ENCODE data around the gene DNAH8. TPM values are rescaled to one million over a fixed set of nuclear protein-coding genes. Genes with fewer than 3 reads are reported as not detected.

The DNAH8 gene
- polyA plus RNA-seq, 1 of the 3 experiments (the other 2 are of a cell fraction): not detected

GRCh38 chr6:39072830-39073229, 357.7 kb downstream of the DNAH8 start:
- no peak overlapping the region for H3K4me2 ChIP-seq
- ChIA-PET CTCF (interaction anchor here (1.0 kb wide), 1 partner anchor 9 kb away, joined by 4 read pairs; no protein-coding TSS in a partner anchor), POLR2A (no interaction called here)
- H3F3A ChIP-seq (replicated peaks; ENCODE audit: insufficient read depth): no peaks in the 10 kb centered on the region
- H3K9ac ChIP-seq: no peak overlapping the region
- no peak overlapping the region for H2AFZ ChIP-seq (ENCODE audit: low read depth)
- H4K20me1 ChIP-seq (ENCODE audit: insufficient read depth): no peaks in the 10 kb centered on the region
- 43% methylated on average over 7 of the region's 9 CpGs for WGBS (ENCODE audit: low lambda C conversion rate)
- no peak overlapping the region for H3K4me3 ChIP-seq (ENCODE audit: low read depth in 2 of 2, low read length in 1 of 2)
- H3K9me2 ChIP-seq: no peaks in the 10 kb centered on the region
- no peaks in the 10 kb centered on the region for H3K27me3 ChIP-seq (ENCODE audit: insufficient read depth)
- DNase-seq: no peak
- no peaks in the 10 kb centered on the region for H3K79me2 ChIP-seq (ENCODE audit: insufficient read depth)
- no peaks in the 10 kb centered on the region for H3K4me1 ChIP-seq (ENCODE audit: control insufficient read depth in 1 of 2, insufficient read depth in 2 of 2, low read depth in 1 of 2, low read length in 1 of 2)
- no peaks in the 10 kb centered on the region for H3K9me3 ChIP-seq
- TF ChIP-seq POLR2AphosphoS5 (IDR thresholded peaks at IDR 0.05; ENCODE audit: low read depth, low read length): no peak
- TF ChIP-seq GABPA (IDR thresholded peaks at IDR 0.05; ENCODE audit: low read depth): no peak
- no peak for TF ChIP-seq JUND (IDR thresholded peaks at IDR 0.05)
- no peaks in the 10 kb centered on the region for H3K36me3 ChIP-seq (replicated peaks in 1 of 2; ENCODE audit: control insufficient read depth in 1 of 2, insufficient read depth in 2 of 2, low read length in 1 of 2)
- no peak overlapping the region for H3K27ac ChIP-seq (ENCODE audit: low read depth in 2 of 2, low read length in 1 of 2)

- Histone ChIP-seq H3K9me2 (no peaks in the 10 kb centered on the region), H2AFZ (ENCODE audit: low read depth) (no peak overlapping the region), H3K36me3 (replicated peaks in 1 of 2; ENCODE audit: control insufficient read depth in 1 of 2, insufficient read depth in 2 of 2, low read length in 1 of 2) (no peaks in the 10 kb centered on the region), H3K9me3 (no peaks in the 10 kb centered on the region), H3K79me2 (ENCODE audit: insufficient read depth) (no peaks in the 10 kb centered on the region), H3K27ac (ENCODE audit: low read depth in 2 of 2, low read length in 1 of 2) (no peak overlapping the region), H3K4me2 (no peak overlapping the region), H3K4me3 (ENCODE audit: low read depth in 2 of 2, low read length in 1 of 2) (no peak overlapping the region), H3K27me3 (ENCODE audit: insufficient read depth) (no peaks in the 10 kb centered on the region), H4K20me1 (ENCODE audit: insufficient read depth) (no peaks in the 10 kb centered on the region), H3F3A (replicated peaks; ENCODE audit: insufficient read depth) (no peaks in the 10 kb centered on the region), H3K4me1 (ENCODE audit: control insufficient read depth in 1 of 2, insufficient read depth in 2 of 2, low read depth in 1 of 2, low read length in 1 of 2) (no peaks in the 10 kb centered on the region), H3K9ac (no peak overlapping the region)
- POLR2A ChIA-PET: no interaction called here
- CTCF ChIA-PET: interaction anchor here (1.0 to 1.4 kb wide), 2 partner anchors 8 to 19 kb away, joined by 3 to 4 read pairs; no protein-coding TSS in a partner anchor
- WGBS (ENCODE audit: low lambda C conversion rate): 66% methylated on average over 16 of the region's 17 CpGs
- DNase-seq: no peak
- TF ChIP-seq EP300 (IDR thresholded peaks at IDR 0.05; ENCODE audit: borderline replicate concordance in 1 of 2, low read depth in 1 of 2, low read length in 1 of 2) (no peak), TCF12 (IDR thresholded peaks at IDR 0.05) (no peak), SIN3A (IDR thresholded peaks at IDR 0.05; ENCODE audit: borderline replicate concordance, low read depth, low read length) (no peak), RCOR1 (IDR thresholded peaks at IDR 0.05; ENCODE audit: low read length) (no peak), GABPA (IDR thresholded peaks at IDR 0.05; ENCODE audit: low read depth) (no peak), JUND (IDR thresholded peaks at IDR 0.05) (no peak), USF1 (IDR thresholded peaks at IDR 0.05; ENCODE audit: borderline replicate concordance, low read depth) (no peak), FOXM1 (IDR thresholded peaks at IDR 0.05; ENCODE audit: low read depth) (no peak), ZBTB33 (IDR thresholded peaks at IDR 0.05; ENCODE audit: borderline replicate concordance, low read depth) (no peak), TAF1 (IDR thresholded peaks at IDR 0.05; ENCODE audit: borderline replicate concordance, low read depth, low read length) (no peak), FOXJ3 (CRISPR knock-in tag; IDR thresholded peaks at IDR 0.05) (no peak), NRF1 (IDR thresholded peaks at IDR 0.05; ENCODE audit: low read depth, low read length) (no peak), FOSL2 (IDR thresholded peaks at IDR 0.05; ENCODE audit: borderline replicate concordance, low read depth) (no peak), RXRA (IDR thresholded peaks at IDR 0.05; ENCODE audit: borderline replicate concordance, low read depth) (no peak)
Observed at GRCh38 chr6:39073471-39074355, 358.6 kb downstream of the DNAH8 start.
